H9 (cell line): ENCODE results near the gene UPK3B. TPM values are rescaled to one million over a fixed set of nuclear protein-coding genes. Genes with fewer than 3 reads are reported as not detected.
"Not testable (repeated sequence)": the region's sequence is repeated elsewhere in the genome, so short reads cannot be mapped to it uniquely, and the experiment has no call there.

Experiments
- DNase-seq: peaks from one replicate; pipeline ENCODE4 v3.0.0-alpha.2; 2017
- H2AFZ ChIP-seq: one replicate; pipeline ENCODE4 v1.6.1; 2013; ENCODE audit warnings: mild to moderate bottlenecking, low read length, control low read depth, moderate library complexity
- H2AK5ac ChIP-seq: 2 replicates; pipeline ENCODE4 v1.6.1; 2013; ENCODE audit warnings: low read length, control low read depth, mixed read lengths; ENCODE audit not compliant: insufficient read length
- H2BK120ac ChIP-seq: one replicate; pipeline ENCODE4 v1.6.1; 2013; ENCODE audit warnings: low read depth, mild to moderate bottlenecking, low read length, control low read depth, inconsistent platforms; ENCODE audit not compliant: poor library complexity, severe bottlenecking
- H2BK12ac ChIP-seq: 2 replicates; pipeline ENCODE4 v1.6.1; 2013; ENCODE audit warnings: low read length, control low read depth, mixed read lengths, low read depth; ENCODE audit not compliant: insufficient read length
- H2BK15ac ChIP-seq: 2 replicates; pipeline ENCODE4 v1.6.1; 2013; ENCODE audit warnings: low read depth, low read length, control low read depth
- H2BK20ac ChIP-seq: one replicate; pipeline ENCODE4 v1.6.1; 2013; ENCODE audit warnings: low read depth, mild to moderate bottlenecking, low read length, control low read depth, inconsistent platforms; ENCODE audit not compliant: poor library complexity, severe bottlenecking
- H2BK5ac ChIP-seq: 2 replicates; pipeline ENCODE4 v1.6.1; 2013; ENCODE audit warnings: low read length, control low read depth, mixed read lengths; ENCODE audit not compliant: insufficient read length
- H3K14ac ChIP-seq: 2 replicates; pipeline ENCODE4 v1.6.1; 2013; ENCODE audit warnings: low read length, control low read depth; ENCODE audit not compliant: insufficient read depth
- H3K18ac ChIP-seq: 2 replicates; pipeline ENCODE4 v1.6.1; 2013; ENCODE audit warnings: low read depth, mild to moderate bottlenecking, mixed read lengths, low read length, control low read depth; ENCODE audit not compliant: insufficient read length
- H3K23ac ChIP-seq: 2 replicates; pipeline ENCODE4 v1.6.1; 2013; ENCODE audit warnings: low read length, control low read depth, mixed read lengths, low read depth; ENCODE audit not compliant: insufficient read length
- H3K23me2 ChIP-seq: 2 replicates; pipeline ENCODE4 v1.6.1; 2013; ENCODE audit warnings: low read depth, mild to moderate bottlenecking, mixed read lengths, low read length, control low read depth; ENCODE audit not compliant: insufficient read length, poor library complexity, severe bottlenecking
- H3K27ac ChIP-seq: 2 replicates; pipeline ENCODE4 v1.5.1; 2013; ENCODE audit warnings: low read length, control low read depth, mixed read lengths, low read depth; ENCODE audit not compliant: insufficient read length
- H3K27me3 ChIP-seq: 2 replicates; pipeline ENCODE4 v1.6.1; 2013; ENCODE audit warnings: low read length, control low read depth, inconsistent platforms; ENCODE audit not compliant: insufficient read depth
- H3K4ac ChIP-seq: 2 replicates; pipeline ENCODE4 v1.6.1; 2013; ENCODE audit warnings: low read depth, mild to moderate bottlenecking, control low read depth, inconsistent platforms, low read length, moderate library complexity
- H3K4me1 ChIP-seq: 2 replicates; pipeline ENCODE4 v1.6.1; 2013; ENCODE audit warnings: low read length, control low read depth, inconsistent platforms; ENCODE audit not compliant: insufficient read depth
- H3K4me2 ChIP-seq: 2 replicates; pipeline ENCODE4 v1.6.1; 2013; ENCODE audit warnings: low read length, control low read depth, mixed read lengths; ENCODE audit not compliant: insufficient read length, insufficient read depth
- H3K56ac ChIP-seq: 2 replicates; pipeline ENCODE4 v1.6.1; 2013; ENCODE audit warnings: low read depth, mild to moderate bottlenecking, mixed read lengths, low read length, control low read depth; ENCODE audit not compliant: insufficient read length
- H3K79me1 ChIP-seq: 2 replicates; pipeline ENCODE4 v1.6.1; 2013; ENCODE audit warnings: low read depth, mild to moderate bottlenecking, moderate library complexity, low read length, control low read depth, inconsistent platforms; ENCODE audit not compliant: insufficient read depth, poor library complexity, severe bottlenecking
- H3K79me2 ChIP-seq: 2 replicates; pipeline ENCODE4 v1.6.1; 2013; ENCODE audit warnings: low read length, control low read depth, inconsistent platforms; ENCODE audit not compliant: insufficient read depth
- H3K9ac ChIP-seq: 2 replicates; pipeline ENCODE4 v1.6.1; 2013; ENCODE audit warnings: low read length, control low read depth, mixed read lengths; ENCODE audit not compliant: insufficient read length; ENCODE audit errors: extremely low read depth
- H3K9me3 ChIP-seq: one replicate; pipeline ENCODE4 v1.6.1; 2013; ENCODE audit warnings: low read depth, low read length, inconsistent platforms; ENCODE audit not compliant: control insufficient read depth
- H3T11ph ChIP-seq: one replicate; pipeline ENCODE4 v1.6.1; 2013; ENCODE audit warnings: mild to moderate bottlenecking, low read length, control low read depth, inconsistent platforms
- H4K20me1 ChIP-seq: one replicate; pipeline ENCODE4 v1.6.1; 2013; ENCODE audit not compliant: control insufficient read depth, insufficient read length, insufficient read depth
- H4K5ac ChIP-seq: 2 replicates; pipeline ENCODE4 v1.6.1; 2013; ENCODE audit warnings: low read depth, mild to moderate bottlenecking, mixed read lengths, low read length, control low read depth; ENCODE audit not compliant: insufficient read length
- H4K8ac ChIP-seq: replicated peaks from 2 replicates; pipeline ENCODE4 v1.6.1; 2013; ENCODE audit warnings: low read length, control low read depth, mixed read lengths, low read depth; ENCODE audit not compliant: insufficient read length
- H4K91ac ChIP-seq: 2 replicates; pipeline ENCODE4 v1.6.1; 2013; ENCODE audit warnings: low read depth, mild to moderate bottlenecking, moderate library complexity, mixed read lengths, low read length, control low read depth; ENCODE audit not compliant: insufficient read length
- H3K27ac Mint-ChIP-seq, 3 experiments: 2 replicates in 2 of 3; 3 replicates in 1 of 3; pipeline ENCODE4 v1.8.0; 2020 to 2021; ENCODE audit warnings: mixed read lengths in 3 of 3, mild to moderate bottlenecking in 1 of 3, moderate library complexity in 1 of 3
- H3K27me3 Mint-ChIP-seq: 2 replicates; pipeline ENCODE4 v1.8.0; 2021; ENCODE audit warnings: low read depth, mild to moderate bottlenecking, moderate library complexity, mixed read lengths
- H3K36me3 Mint-ChIP-seq, 3 experiments: 2 replicates in 2 of 3; 3 replicates in 1 of 3; pipeline ENCODE4 v1.8.0; 2020 to 2021; ENCODE audit warnings: low read depth in 3 of 3, mixed read lengths in 3 of 3; ENCODE audit not compliant: insufficient read depth in 1 of 3
- H3K4me1 Mint-ChIP-seq, 2 experiments: 2 replicates each; pipeline ENCODE4 v1.8.0; 2020; ENCODE audit warnings: mixed read lengths in 2 of 2
- H3K4me3 Mint-ChIP-seq, 2 experiments: 2 replicates in 1 of 2; 3 replicates in 1 of 2; pipeline ENCODE4 v1.8.0; 2020 to 2021; ENCODE audit warnings: mild to moderate bottlenecking in 2 of 2, mixed read lengths in 2 of 2, moderate library complexity in 1 of 2
- H3K9me3 Mint-ChIP-seq, 2 experiments: 2 replicates in 1 of 2; 3 replicates in 1 of 2; pipeline ENCODE4 v1.8.0; 2020; ENCODE audit warnings: mild to moderate bottlenecking in 2 of 2, mixed read lengths in 2 of 2, moderate library complexity in 1 of 2
- WGBS: extraction: QIAGEN DNeasy Blood & Tissue Kit; methylation state at CpG from one replicate; pipeline ENCODE4 v1.1.7; 2013; ENCODE audit warnings: missing lambda C conversion rate, low lambda C conversion rate, mixed read lengths; ENCODE audit not compliant: insufficient read length; ENCODE audit errors: extremely low coverage; 5-methylcytosine and 5-hydroxymethylcytosine counted together
- total RNA-seq: library from RNA; stranded (reverse); gene quantifications from 2 replicates; pipeline ENCODE4 v1.2.1, GENCODE V29; 2021

UPK3B gene
- total RNA-seq, 1 experiment from 2014 or later = 3.5 TPM

- not testable (repeated sequence) for H3K27ac Mint-ChIP-seq
- WGBS = no CpG with 5 or more reads among the region's 6 CpGs
Observed at GRCh38 chr7:76473097-76473496, 37.3 kb upstream of the UPK3B start.

GRCh38 chr7:76476280-76476679 lies 34.1 kb upstream of the UPK3B start:
- H3K27me3 Mint-ChIP-seq, H3K23ac ChIP-seq, H2AK5ac ChIP-seq, H3K4ac ChIP-seq, H3K27ac Mint-ChIP-seq, H2BK5ac ChIP-seq, H4K5ac ChIP-seq, H3K23me2 ChIP-seq, H4K20me1 ChIP-seq, H3K27me3 ChIP-seq, H2BK12ac ChIP-seq, H2AFZ ChIP-seq, H4K8ac ChIP-seq, H3K4me2 ChIP-seq, H2BK15ac ChIP-seq, H3K9me3 ChIP-seq, H3K18ac ChIP-seq, H3K4me1 ChIP-seq, H3K9ac ChIP-seq, H3K79me1 ChIP-seq, H3K4me1 Mint-ChIP-seq, H3K27ac ChIP-seq, H3K56ac ChIP-seq, H3K14ac ChIP-seq, H3K9me3 Mint-ChIP-seq, H3K79me2 ChIP-seq, DNase-seq, H2BK20ac ChIP-seq, H2BK120ac ChIP-seq, H4K91ac ChIP-seq, H3K4me3 Mint-ChIP-seq, H3T11ph ChIP-seq, H3K36me3 Mint-ChIP-seq: not testable (repeated sequence)
- WGBS = no CpG with 5 or more reads among the region's 11 CpGs

More at GRCh38 chr7:76473097-76473496, 37.3 kb upstream of the UPK3B start:
- H3K18ac ChIP-seq, H3K9me3 Mint-ChIP-seq, H2BK20ac ChIP-seq, H3K4ac ChIP-seq, H3K36me3 Mint-ChIP-seq, H3K27me3 ChIP-seq, H2BK12ac ChIP-seq, H3K79me2 ChIP-seq, H4K8ac ChIP-seq, H3K27me3 Mint-ChIP-seq, H3K14ac ChIP-seq, H3K4me1 Mint-ChIP-seq, H2AK5ac ChIP-seq, H3K79me1 ChIP-seq, H3K23ac ChIP-seq, H3K4me2 ChIP-seq, H2AFZ ChIP-seq, H3K27ac ChIP-seq, H4K20me1 ChIP-seq, H3K4me1 ChIP-seq, H4K91ac ChIP-seq, H3K4me3 Mint-ChIP-seq, H4K5ac ChIP-seq, H3K23me2 ChIP-seq, H3K56ac ChIP-seq, H3T11ph ChIP-seq, H2BK120ac ChIP-seq, DNase-seq, H2BK15ac ChIP-seq, H2BK5ac ChIP-seq, H3K9ac ChIP-seq, H3K9me3 ChIP-seq: not testable (repeated sequence)
